ENCODE data around the gene OR4E2. TPM values are rescaled to one million over a fixed set of nuclear protein-coding genes. Genes with fewer than 3 reads are reported as not detected.

Gene OR4E2
- total RNA-seq, 1 donor from 2014 or later = not detected

DNA sequence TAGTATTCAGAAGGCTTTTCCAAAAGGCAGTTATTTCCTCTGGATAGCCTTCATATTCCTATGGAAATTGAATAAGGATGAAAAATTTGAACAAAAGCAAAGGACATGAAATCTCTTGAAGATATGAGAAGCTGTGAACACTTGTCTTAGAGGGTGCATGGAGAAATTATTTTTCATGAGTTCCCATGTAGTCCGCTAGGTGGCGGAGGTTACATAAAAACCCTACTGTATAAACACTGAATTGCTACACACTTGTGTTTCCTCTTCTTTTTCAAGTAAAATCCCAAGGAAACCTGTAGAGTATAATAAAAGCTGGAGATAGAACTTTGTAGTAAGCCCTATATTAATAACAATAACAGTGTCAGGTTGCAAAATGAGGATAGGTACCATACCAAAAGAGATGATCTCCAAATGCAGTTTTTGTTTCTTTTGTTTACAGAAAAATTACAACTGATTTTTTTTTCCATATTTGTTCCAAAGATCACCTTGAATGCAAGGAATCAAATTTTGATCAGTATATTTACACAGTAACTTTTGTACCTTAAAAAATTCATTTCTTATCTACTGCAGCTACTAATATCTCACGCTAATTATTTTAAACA lies 57.8 kb downstream of the OR4E2 start:
- DNase-seq (ENCODE audit: low read depth) = peak; percentile 16
- H3K4me3 ChIP-seq (ENCODE audit: low read depth, low read length) = no peak overlapping the region
- peak; percentile 78 for TF ChIP-seq CTCF (conservative IDR thresholded peaks at IDR 0.05; ENCODE audit: low read depth, low read length)

GRCh38 chr14:21712036-21712435 lies 58.4 kb downstream of the OR4E2 start:
- no peak for DNase-seq (ENCODE audit: low read depth)
- TF ChIP-seq CTCF (conservative IDR thresholded peaks at IDR 0.05; ENCODE audit: low read depth, low read length) = no peak
- H3K4me3 ChIP-seq (ENCODE audit: low read depth, low read length) = no peak overlapping the region

GRCh38 chr14:21714318-21714929 lies 60.8 kb downstream of the OR4E2 start:
- H3K4me3 ChIP-seq (ENCODE audit: low read depth, low read length) = no peak overlapping the region
- DNase-seq (ENCODE audit: low read depth) = no peak
- TF ChIP-seq CTCF (conservative IDR thresholded peaks at IDR 0.05; ENCODE audit: low read depth, low read length) = no peak

Other genes starting within 250 kb of the OR4E2 start
- gene CHD8, start 197.7 kb upstream of the OR4E2 start, total RNA-seq = 43.9 and 50.1 TPM in 2 replicates
- gene RAB2B, start 176.9 kb upstream of the OR4E2 start, total RNA-seq = 11.7 and 13.2 TPM in 2 replicates
- 28.2 and 28.8 TPM in 2 replicates for gene TOX4, start 176.6 kb upstream of the OR4E2 start, total RNA-seq
- gene METTL3, start 142.5 kb upstream of the OR4E2 start, total RNA-seq = 78.9 and 81.7 TPM in 2 replicates
- gene SALL2, start 127.5 kb upstream of the OR4E2 start, total RNA-seq = 12.1 and 29.7 TPM in 2 replicates
- gene OR10G3, start 73.8 kb upstream of the OR4E2 start, total RNA-seq = not detected in 2 replicates
- not detected in 2 replicates for gene OR10G2, start 18.9 kb upstream of the OR4E2 start, total RNA-seq
- not detected in 2 replicates for gene OR4E1, start 20.0 kb downstream of the OR4E2 start, total RNA-seq